OCI-LY1 (cell line): Measurements from ENCODE around the gene SHANK3.

Source experiments
- EZH2 ChIP-seq: fragments of 200-600 bp; sonication (generic), shearing (Covaris generic); IDR thresholded peaks from 2 replicates; pipeline ENCODE4 v1.8.0; 2017; ENCODE audit warnings: borderline replicate concordance, mixed run types, mild to moderate bottlenecking, antibody characterized with exemption, low read length, moderate library complexity, mixed read lengths
- TF ChIP-seq, protein P1 (sequence below): fragments of 200-600 bp; sonication (generic), shearing (Covaris generic); IDR thresholded peaks from 2 replicates; pipeline ENCODE4 v1.5.1; 2017; ENCODE audit warnings: mild to moderate bottlenecking, antibody characterized with exemption, low read length, moderate library complexity, mixed read lengths

DNA sequence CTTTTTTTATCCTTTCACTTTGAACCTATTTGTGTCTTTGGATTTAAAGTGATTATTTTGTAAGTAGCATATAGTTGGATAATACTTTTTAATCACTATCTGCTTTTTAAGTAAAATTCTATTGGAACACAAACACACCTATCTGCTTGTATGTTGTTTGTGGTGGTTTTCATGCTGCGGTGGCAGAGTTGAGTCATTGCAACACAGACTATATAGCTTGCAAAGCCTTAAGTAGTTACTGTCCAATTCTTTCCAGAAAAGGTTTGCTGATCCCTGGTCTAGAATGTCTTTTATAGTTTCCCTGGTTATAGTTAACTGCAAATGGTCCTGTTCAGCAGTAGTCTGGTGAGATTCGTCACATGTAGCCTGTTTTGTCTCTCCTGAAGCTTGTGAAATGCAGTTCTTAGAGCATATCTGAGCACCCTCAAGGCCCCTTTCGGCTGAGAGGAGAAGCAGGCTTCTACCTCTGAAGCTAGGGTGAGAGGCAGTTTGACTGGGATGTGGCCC, 21.5 kb downstream of the SHANK3 start:
- TF ChIP-seq, protein P1, sequence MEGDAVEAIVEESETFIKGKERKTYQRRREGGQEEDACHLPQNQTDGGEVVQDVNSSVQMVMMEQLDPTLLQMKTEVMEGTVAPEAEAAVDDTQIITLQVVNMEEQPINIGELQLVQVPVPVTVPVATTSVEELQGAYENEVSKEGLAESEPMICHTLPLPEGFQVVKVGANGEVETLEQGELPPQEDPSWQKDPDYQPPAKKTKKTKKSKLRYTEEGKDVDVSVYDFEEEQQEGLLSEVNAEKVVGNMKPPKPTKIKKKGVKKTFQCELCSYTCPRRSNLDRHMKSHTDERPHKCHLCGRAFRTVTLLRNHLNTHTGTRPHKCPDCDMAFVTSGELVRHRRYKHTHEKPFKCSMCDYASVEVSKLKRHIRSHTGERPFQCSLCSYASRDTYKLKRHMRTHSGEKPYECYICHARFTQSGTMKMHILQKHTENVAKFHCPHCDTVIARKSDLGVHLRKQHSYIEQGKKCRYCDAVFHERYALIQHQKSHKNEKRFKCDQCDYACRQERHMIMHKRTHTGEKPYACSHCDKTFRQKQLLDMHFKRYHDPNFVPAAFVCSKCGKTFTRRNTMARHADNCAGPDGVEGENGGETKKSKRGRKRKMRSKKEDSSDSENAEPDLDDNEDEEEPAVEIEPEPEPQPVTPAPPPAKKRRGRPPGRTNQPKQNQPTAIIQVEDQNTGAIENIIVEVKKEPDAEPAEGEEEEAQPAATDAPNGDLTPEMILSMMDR, result no peak
- no peak for TF ChIP-seq EZH2
